Fibroblast of lung (primary cell): ENCODE results near the gene KCNMA1. TPM values are rescaled to one million over a fixed set of nuclear protein-coding genes. Genes with fewer than 3 reads are reported as not detected.
A peak's percentile ranks its signal among the peaks of the same experiment; 100 is the strongest.

ENCODE experiments used
- DNase-seq, 2 donors: peaks; one replicate each; pipeline versions ENCODE4 v3.0.0 to v3.0.0-alpha.2; 2010; ENCODE audit warnings: low read depth in 2 of 2
- H2AFZ ChIP-seq: 2 replicates; pipeline ENCODE4 v1.5.1; 2012; ENCODE audit warnings: low read length, control low read depth, inconsistent platforms
- H3K27ac ChIP-seq: 2 replicates; pipeline ENCODE4 v1.5.1; 2011; ENCODE audit warnings: low read length, control low read depth; ENCODE audit not compliant: insufficient read depth
- H3K27me3 ChIP-seq: 2 replicates; pipeline ENCODE4 v1.5.1; 2011; ENCODE audit warnings: mild to moderate bottlenecking, low read length; ENCODE audit not compliant: control insufficient read depth, insufficient read depth
- H3K36me3 ChIP-seq: 2 replicates; pipeline ENCODE4 v1.5.1; 2011; ENCODE audit warnings: low read length; ENCODE audit not compliant: control insufficient read depth, insufficient read depth
- H3K4me1 ChIP-seq: 2 replicates; pipeline ENCODE4 v1.5.1; 2011; ENCODE audit warnings: low read length; ENCODE audit not compliant: control insufficient read depth, insufficient read depth; ENCODE audit errors: extremely low read depth
- H3K4me2 ChIP-seq: 2 replicates; pipeline ENCODE4 v1.5.1; 2011; ENCODE audit warnings: low read length, control low read depth; ENCODE audit not compliant: insufficient read depth; ENCODE audit errors: extremely low read depth
- H3K4me3 ChIP-seq, 4 experiments: fragments of 200-600 bp in 1 of 4; sonication (generic) in 1 of 4; replicated peaks in 1 of 4; 2 replicates each; pipeline ENCODE4 v1.5.1; 2011 to 2016; ENCODE audit warnings: low read length in 4 of 4, low read depth in 3 of 4, mild to moderate bottlenecking in 3 of 4, control low read depth in 2 of 4, inconsistent platforms in 1 of 4, mixed read lengths in 1 of 4; ENCODE audit not compliant: insufficient read depth in 1 of 4; ENCODE audit errors: control extremely low read depth in 1 of 4
- H3K79me2 ChIP-seq: 2 replicates; pipeline ENCODE4 v1.5.1; 2012; ENCODE audit warnings: mild to moderate bottlenecking, low read length, inconsistent platforms; ENCODE audit not compliant: control insufficient read depth, insufficient read depth
- H3K9ac ChIP-seq: 2 replicates; pipeline ENCODE4 v1.5.1; 2011; ENCODE audit warnings: mild to moderate bottlenecking, low read length, control low read depth; ENCODE audit not compliant: insufficient read depth
- H3K9me3 ChIP-seq: 2 replicates; pipeline ENCODE4 v1.5.1; 2012; ENCODE audit warnings: low read depth, low read length; ENCODE audit not compliant: control insufficient read depth, insufficient read depth
- H4K20me1 ChIP-seq: 2 replicates; pipeline ENCODE4 v1.5.1; 2011; ENCODE audit warnings: low read length; ENCODE audit not compliant: control insufficient read depth, insufficient read depth; ENCODE audit errors: extremely low read depth
- EZH2 ChIP-seq: IDR thresholded peaks from 2 replicates; pipeline ENCODE4 v1.5.1; 2012; ENCODE audit warnings: low read length, control low read depth, mild to moderate bottlenecking; ENCODE audit errors: missing control alignments
- polyA plus RNA-seq, 2 donors: library from polyadenylated mRNA; depleted of rRNA in 1 of 2; stranded (reverse) in 1 of 2; unstranded in 1 of 2; fragments of >200 nt; gene quantifications; 2 replicates each; pipeline ENCODE4 v1.2.1, GENCODE V29; 2011 to 2012; ENCODE audit warnings: missing spikeins in 1 of 2
- total RNA-seq: library from RNA; depleted of rRNA; stranded (reverse); fragments of >200 nt; gene quantifications from 2 replicates; pipeline ENCODE4 v1.2.1, GENCODE V29; 2014
- TF ChIP-seq, protein P1 (sequence below), 2 donors: IDR thresholded peaks in 1 of 2; conservative IDR thresholded peaks in 1 of 2; 1 replicate in 1 of 2; 2 replicates in 1 of 2; pipeline ENCODE4 v1.5.1; 2011 to 2012; ENCODE audit warnings: low read length in 2 of 2, control low read depth in 1 of 2, inconsistent platforms in 1 of 2, low read depth in 1 of 2, mild to moderate bottlenecking in 1 of 2

The KCNMA1 gene
- total and polyA plus RNA-seq, 2 donors (not counting 1 experiment from before 2014, with no cell fraction given): 31.0 to 138 TPM

DNA sequence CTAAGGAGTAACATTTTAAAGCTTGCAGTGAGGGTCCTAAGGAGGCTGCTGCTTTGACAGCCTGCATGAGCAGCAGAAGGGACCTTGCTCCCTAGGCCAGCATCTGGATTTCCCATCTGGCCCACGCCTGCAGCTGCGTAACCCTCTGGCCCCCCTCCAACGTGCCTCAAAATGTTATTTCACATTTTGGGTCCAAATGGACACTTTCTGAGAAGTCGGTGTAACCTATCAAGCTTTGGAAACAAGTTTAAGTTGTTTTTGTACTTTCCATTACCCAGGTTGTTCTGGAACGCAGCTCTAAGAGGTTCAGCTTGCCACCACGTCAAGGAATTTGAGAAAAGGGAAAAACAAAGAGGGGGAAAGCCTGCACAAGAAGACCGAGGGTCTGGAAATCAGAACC is 338.3 kb downstream of the KCNMA1 start:
- TF ChIP-seq, protein P1, sequence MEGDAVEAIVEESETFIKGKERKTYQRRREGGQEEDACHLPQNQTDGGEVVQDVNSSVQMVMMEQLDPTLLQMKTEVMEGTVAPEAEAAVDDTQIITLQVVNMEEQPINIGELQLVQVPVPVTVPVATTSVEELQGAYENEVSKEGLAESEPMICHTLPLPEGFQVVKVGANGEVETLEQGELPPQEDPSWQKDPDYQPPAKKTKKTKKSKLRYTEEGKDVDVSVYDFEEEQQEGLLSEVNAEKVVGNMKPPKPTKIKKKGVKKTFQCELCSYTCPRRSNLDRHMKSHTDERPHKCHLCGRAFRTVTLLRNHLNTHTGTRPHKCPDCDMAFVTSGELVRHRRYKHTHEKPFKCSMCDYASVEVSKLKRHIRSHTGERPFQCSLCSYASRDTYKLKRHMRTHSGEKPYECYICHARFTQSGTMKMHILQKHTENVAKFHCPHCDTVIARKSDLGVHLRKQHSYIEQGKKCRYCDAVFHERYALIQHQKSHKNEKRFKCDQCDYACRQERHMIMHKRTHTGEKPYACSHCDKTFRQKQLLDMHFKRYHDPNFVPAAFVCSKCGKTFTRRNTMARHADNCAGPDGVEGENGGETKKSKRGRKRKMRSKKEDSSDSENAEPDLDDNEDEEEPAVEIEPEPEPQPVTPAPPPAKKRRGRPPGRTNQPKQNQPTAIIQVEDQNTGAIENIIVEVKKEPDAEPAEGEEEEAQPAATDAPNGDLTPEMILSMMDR (conservative IDR thresholded peaks at IDR 0.05 in 1 of 2, IDR thresholded peaks at IDR 0.05 in 1 of 2; ENCODE audit: low read depth in 1 of 2, low read length in 2 of 2): no peak
- no peak for TF ChIP-seq EZH2
- no peak for DNase-seq
- no peak overlapping the region for H2AFZ ChIP-seq
- H4K20me1 ChIP-seq: no peaks in the 10 kb centered on the region
- H3K27ac ChIP-seq: no peak overlapping the region
- no peak overlapping the region for H3K4me3 ChIP-seq
- H3K4me1 ChIP-seq: peaks cover 7% of the 10 kb centered on the region
- no peaks in the 10 kb centered on the region for H3K27me3 ChIP-seq
- H3K79me2 ChIP-seq: no peaks in the 10 kb centered on the region
- H3K4me2 ChIP-seq: no peak overlapping the region
- H3K36me3 ChIP-seq: no peaks in the 10 kb centered on the region
- H3K9ac ChIP-seq: no peak overlapping the region
- H3K9me3 ChIP-seq: no peaks in the 10 kb centered on the region

DNA sequence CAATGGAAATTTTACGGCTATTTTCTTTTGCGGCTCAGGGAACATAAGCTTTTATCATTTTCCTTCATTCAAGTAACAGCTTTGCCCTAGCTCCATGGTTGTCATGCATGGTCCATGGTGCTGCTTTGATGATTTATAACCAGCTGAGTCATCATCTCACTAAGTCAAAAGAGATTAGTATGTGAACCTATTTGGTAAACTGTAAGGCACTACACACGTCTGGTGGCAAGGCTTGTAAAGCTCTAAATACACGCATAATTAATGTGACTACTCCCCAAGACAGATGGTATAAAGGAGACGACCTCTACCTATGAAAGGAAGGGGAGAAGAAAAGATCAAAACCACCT is 340.2 kb downstream of the KCNMA1 start:
- no peaks in the 10 kb centered on the region for H3K36me3 ChIP-seq
- H2AFZ ChIP-seq: no peak overlapping the region
- H3K9ac ChIP-seq: no peak overlapping the region
- H3K79me2 ChIP-seq: no peaks in the 10 kb centered on the region
- no peak overlapping the region for H3K4me3 ChIP-seq
- H3K4me2 ChIP-seq: no peak overlapping the region
- no peaks in the 10 kb centered on the region for H3K27me3 ChIP-seq
- H3K27ac ChIP-seq: no peak overlapping the region
- peak; percentile 68 to 77 for DNase-seq
- no peaks in the 10 kb centered on the region for H4K20me1 ChIP-seq
- H3K4me1 ChIP-seq: peaks cover 8% of the 10 kb centered on the region
- TF ChIP-seq EZH2: no peak
- TF ChIP-seq, protein P1 (conservative IDR thresholded peaks at IDR 0.05 in 1 of 2, IDR thresholded peaks at IDR 0.05 in 1 of 2; ENCODE audit: low read depth in 1 of 2, low read length in 2 of 2): no peak
- no peaks in the 10 kb centered on the region for H3K9me3 ChIP-seq

DNA sequence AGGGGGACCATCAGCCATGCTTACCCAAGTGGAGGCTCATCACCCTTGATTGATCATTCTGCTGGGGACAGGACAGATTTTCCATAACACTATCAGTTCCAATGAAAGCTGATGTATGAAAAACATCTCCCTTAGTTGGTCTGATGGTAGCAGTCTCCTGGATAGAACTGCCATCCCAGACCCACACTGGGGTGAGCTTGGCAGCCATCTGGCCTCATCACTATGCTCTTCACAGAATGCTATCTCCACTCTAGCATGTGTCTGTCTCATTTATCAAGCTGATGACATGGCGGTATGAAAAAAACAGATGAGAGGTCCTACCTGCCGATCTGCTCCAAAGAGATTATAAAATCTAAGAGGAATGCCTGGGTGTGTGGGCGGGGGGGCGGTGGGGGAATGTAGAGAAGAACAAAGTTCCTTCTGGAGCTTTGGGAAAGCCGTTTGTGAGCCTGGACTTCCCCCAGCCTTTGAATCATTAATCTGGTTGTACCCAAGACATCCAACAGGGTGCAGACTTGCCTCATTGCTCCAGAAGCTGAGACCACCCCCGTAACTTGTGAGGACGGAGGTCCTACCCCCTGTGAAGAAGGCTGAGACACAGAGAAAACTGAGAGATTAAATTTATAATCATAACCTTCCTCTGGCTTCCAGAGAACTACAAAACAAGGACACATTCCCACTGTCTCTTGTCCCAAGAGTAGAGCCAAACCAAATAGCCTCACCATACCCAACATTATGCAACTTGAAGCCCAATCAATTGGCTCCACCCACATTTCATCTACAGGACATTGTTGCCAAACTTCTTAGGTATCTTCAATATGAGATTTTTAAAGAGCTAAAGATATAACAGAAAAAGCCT is 340.8 kb downstream of the KCNMA1 start:
- Histone ChIP-seq H3K9me3 (no peaks in the 10 kb centered on the region), H3K79me2 (no peaks in the 10 kb centered on the region), H3K4me3 (no peak overlapping the region), H3K9ac (no peak overlapping the region), H3K27me3 (no peaks in the 10 kb centered on the region), H3K4me2 (no peak overlapping the region), H4K20me1 (no peaks in the 10 kb centered on the region), H2AFZ (no peak overlapping the region), H3K27ac (no peak overlapping the region), H3K36me3 (no peaks in the 10 kb centered on the region), H3K4me1 (peaks cover 7% of the 10 kb centered on the region)
- no peak for DNase-seq
- TF ChIP-seq EZH2: no peak
- TF ChIP-seq, protein P1 (conservative IDR thresholded peaks at IDR 0.05 in 1 of 2, IDR thresholded peaks at IDR 0.05 in 1 of 2; ENCODE audit: low read depth in 1 of 2, low read length in 2 of 2): no peak
